SK-N-SH treated with all-trans-retinoic acid at 6 μM for 48 hours (cell line): ENCODE measurements around the gene COL4A2.

Experiments
- ARNTL ChIP-seq: fragments of 450-650 bp; formaldehyde crosslinking; IDR thresholded peaks from 2 replicates; pipeline ENCODE4 v1.5.0; 2020; ENCODE audit warnings: low read depth, mild to moderate bottlenecking, moderate library complexity, borderline replicate concordance
- CREB5 ChIP-seq: fragments of 250-450 bp; sonication (Bioruptor Pico); IDR thresholded peaks from 2 replicates; pipeline ENCODE4 v1.5.1; 2020; ENCODE audit warnings: low read depth, mild to moderate bottlenecking, moderate library complexity
- CSDC2 ChIP-seq: fragments of 250-450 bp; sonication (Bioruptor Pico); IDR thresholded peaks from 2 replicates; pipeline ENCODE4 v1.5.0; 2020; ENCODE audit warnings: mild to moderate bottlenecking, moderate library complexity
- ISL1 ChIP-seq: fragments of 250-450 bp; sonication (Bioruptor Pico); IDR thresholded peaks from 2 replicates; pipeline ENCODE4 v2.1.2; 2022; ENCODE audit warnings: mild to moderate bottlenecking, moderate library complexity
- OSR1 ChIP-seq: fragments of 250-450 bp; sonication (Bioruptor Pico); IDR thresholded peaks from 2 replicates; pipeline ENCODE4 v1.8.0; 2022; ENCODE audit warnings: moderate library complexity, mild to moderate bottlenecking, inconsistent platforms
- PATZ1 ChIP-seq: fragments of 250-450 bp; sonication (Bioruptor Pico); IDR thresholded peaks from 2 replicates; pipeline ENCODE4 v1.8.0; 2020; ENCODE audit warnings: mild to moderate bottlenecking, moderate library complexity, borderline replicate concordance
- POU6F1 ChIP-seq: fragments of 250-450 bp; sonication (Bioruptor Pico); IDR thresholded peaks from 2 replicates; pipeline ENCODE4 v1.8.0; 2021; ENCODE audit warnings: low read depth, mild to moderate bottlenecking, moderate library complexity, borderline replicate concordance
- PPARA ChIP-seq: fragments of 250-450 bp; sonication (Bioruptor Pico); IDR thresholded peaks from 2 replicates; pipeline ENCODE4 v1.5.0; 2020; ENCODE audit warnings: mild to moderate bottlenecking, borderline replicate concordance
- ZFP30 ChIP-seq: fragments of 450-650 bp; formaldehyde crosslinking; IDR thresholded peaks from 2 replicates; pipeline ENCODE4 v1.5.0; 2022; ENCODE audit warnings: mild to moderate bottlenecking, moderate library complexity
- ZNF70 ChIP-seq: fragments of 450-650 bp; formaldehyde crosslinking; IDR thresholded peaks from 2 replicates; pipeline ENCODE4 v1.5.0; 2020; ENCODE audit warnings: mild to moderate bottlenecking, moderate library complexity

- TF ChIP-seq ZFP30 (CRISPR knock-in tag), result no peak
- no peak for TF ChIP-seq ISL1
- no peak for TF ChIP-seq CREB5
- no peak for TF ChIP-seq CSDC2 (CRISPR knock-in tag)
- TF ChIP-seq PATZ1 (CRISPR knock-in tag), result no peak
- TF ChIP-seq PPARA, result no peak
- TF ChIP-seq ZNF70 (CRISPR knock-in tag), result no peak
- TF ChIP-seq OSR1 (CRISPR knock-in tag), result no peak
- TF ChIP-seq ARNTL, result no peak
- TF ChIP-seq POU6F1 (CRISPR knock-in tag), result no peak
Observed at GRCh38 chr13:110332750-110333149, 25.7 kb downstream of the COL4A2 start.
